ENCODE measurements around the gene LIMS1. TPM values are rescaled to one million over a fixed set of nuclear protein-coding genes. Genes with fewer than 3 reads are reported as not detected.
A peak's percentile ranks its signal among the peaks of the same experiment; 100 is the strongest.
"Not testable (repeated sequence)": the region's sequence is repeated elsewhere in the genome, so short reads cannot be mapped to it uniquely, and the experiment has no call there.

LIMS1 gene
- polyA plus RNA-seq, 1 donor: 47.3 TPM

GRCh38 chr2:108676522-108676921 is 142.3 kb downstream of the LIMS1 start:
- not testable (repeated sequence) for H3K9me3 ChIP-seq (ENCODE audit: control insufficient read depth, low read depth, low read length); H3K4me3 ChIP-seq (ENCODE audit: low read length); H3K27me3 ChIP-seq (ENCODE audit: control insufficient read depth, insufficient read depth, low read length); DNase-seq
- Histone ChIP-seq H3K36me3 (ENCODE audit: control insufficient read depth, insufficient read depth, low read length) (peaks cover 16% of the 10 kb centered on the region), H3K27ac (ENCODE audit: low read length) (peak overlapping the region; percentile 59), H3K4me1 (ENCODE audit: control insufficient read depth, insufficient read depth, low read length) (peaks cover 18% of the 10 kb centered on the region)
- no CpG with 5 or more reads among the region's 1 CpG for WGBS (ENCODE audit: insufficient coverage, low lambda C conversion rate)

GRCh38 chr2:108677239-108677744 is 143.0 kb downstream of the LIMS1 start:
- Histone ChIP-seq H3K36me3 (ENCODE audit: control insufficient read depth, insufficient read depth, low read length) (peaks cover 18% of the 10 kb centered on the region), H3K4me1 (ENCODE audit: control insufficient read depth, insufficient read depth, low read length) (peaks cover 18% of the 10 kb centered on the region), H3K27ac (ENCODE audit: low read length) (peak overlapping the region; percentile 75)
- peak in 1 of 2 donors; percentile 11 for DNase-seq
- WGBS (ENCODE audit: insufficient coverage, low lambda C conversion rate): no CpG with 5 or more reads among the region's 4 CpGs
- H3K4me3 ChIP-seq (ENCODE audit: low read length); H3K9me3 ChIP-seq (ENCODE audit: control insufficient read depth, low read depth, low read length); H3K27me3 ChIP-seq (ENCODE audit: control insufficient read depth, insufficient read depth, low read length): not testable (repeated sequence)

GRCh38 chr2:108678198-108678651 is 144.0 kb downstream of the LIMS1 start:
- no CpG with 5 or more reads among the region's 4 CpGs for WGBS (ENCODE audit: insufficient coverage, low lambda C conversion rate)
- not testable (repeated sequence) for H3K9me3 ChIP-seq (ENCODE audit: control insufficient read depth, low read depth, low read length); H3K27me3 ChIP-seq (ENCODE audit: control insufficient read depth, insufficient read depth, low read length); H3K4me3 ChIP-seq (ENCODE audit: low read length)
- H3K36me3 ChIP-seq (ENCODE audit: control insufficient read depth, insufficient read depth, low read length): peaks cover 15% of the 10 kb centered on the region
- peak overlapping the region; percentile 75 for H3K27ac ChIP-seq (ENCODE audit: low read length)
- DNase-seq: peak in 1 of 2 donors; percentile 65
- H3K4me1 ChIP-seq (ENCODE audit: control insufficient read depth, insufficient read depth, low read length): peaks cover 18% of the 10 kb centered on the region

- Histone ChIP-seq H3K36me3 (ENCODE audit: control insufficient read depth, insufficient read depth, low read length) (peaks cover 10% of the 10 kb centered on the region), H3K4me1 (ENCODE audit: control insufficient read depth, insufficient read depth, low read length) (peaks cover 14% of the 10 kb centered on the region)
- H3K4me3 ChIP-seq (ENCODE audit: low read length); DNase-seq; H3K27me3 ChIP-seq (ENCODE audit: control insufficient read depth, insufficient read depth, low read length); H3K9me3 ChIP-seq (ENCODE audit: control insufficient read depth, low read depth, low read length); H3K27ac ChIP-seq (ENCODE audit: low read length): not testable (repeated sequence)
- WGBS (ENCODE audit: insufficient coverage, low lambda C conversion rate): no CpG with 5 or more reads among the region's 2 CpGs
Observed at GRCh38 chr2:108680805-108681204, 146.5 kb downstream of the LIMS1 start.

GRCh38 chr2:108688818-108689756 is 154.8 kb downstream of the LIMS1 start:
- not testable (repeated sequence) for H3K36me3 ChIP-seq (ENCODE audit: control insufficient read depth, insufficient read depth, low read length); H3K27ac ChIP-seq (ENCODE audit: low read length); H3K4me3 ChIP-seq (ENCODE audit: low read length); H3K4me1 ChIP-seq (ENCODE audit: control insufficient read depth, insufficient read depth, low read length); H3K27me3 ChIP-seq (ENCODE audit: control insufficient read depth, insufficient read depth, low read length); H3K9me3 ChIP-seq (ENCODE audit: control insufficient read depth, low read depth, low read length)
- no CpG with 5 or more reads among the region's 15 CpGs for WGBS (ENCODE audit: insufficient coverage, low lambda C conversion rate)
- peak in 1 of 2 donors; percentile 12 for DNase-seq

GRCh38 chr2:108690001-108690400 is 155.7 kb downstream of the LIMS1 start:
- not testable (repeated sequence) for H3K4me1 ChIP-seq (ENCODE audit: control insufficient read depth, insufficient read depth, low read length); H3K9me3 ChIP-seq (ENCODE audit: control insufficient read depth, low read depth, low read length); H3K4me3 ChIP-seq (ENCODE audit: low read length); H3K27ac ChIP-seq (ENCODE audit: low read length); H3K36me3 ChIP-seq (ENCODE audit: control insufficient read depth, insufficient read depth, low read length); H3K27me3 ChIP-seq (ENCODE audit: control insufficient read depth, insufficient read depth, low read length)
- peak in 1 of 2 donors; percentile 31 for DNase-seq
- WGBS (ENCODE audit: insufficient coverage, low lambda C conversion rate): no CpG with 5 or more reads among the region's 1 CpG

GRCh38 chr2:108691447-108691846 is 157.2 kb downstream of the LIMS1 start:
- Histone ChIP-seq H3K4me1 (ENCODE audit: control insufficient read depth, insufficient read depth, low read length) (no peaks in the 10 kb centered on the region), H3K9me3 (ENCODE audit: control insufficient read depth, low read depth, low read length) (no peaks in the 10 kb centered on the region), H3K36me3 (ENCODE audit: control insufficient read depth, insufficient read depth, low read length) (no peaks in the 10 kb centered on the region), H3K27ac (ENCODE audit: low read length) (no peak overlapping the region), H3K4me3 (ENCODE audit: low read length) (no peak overlapping the region), H3K27me3 (ENCODE audit: control insufficient read depth, insufficient read depth, low read length) (no peaks in the 10 kb centered on the region)
- WGBS (ENCODE audit: insufficient coverage, low lambda C conversion rate): no CpG with 5 or more reads among the region's 7 CpGs
- DNase-seq: no peak

GRCh38 chr2:108701208-108701607 is 166.9 kb downstream of the LIMS1 start:
- H3K27me3 ChIP-seq (ENCODE audit: control insufficient read depth, insufficient read depth, low read length): no peaks in the 10 kb centered on the region
- no peak overlapping the region for H3K27ac ChIP-seq (ENCODE audit: low read length)
- WGBS (ENCODE audit: insufficient coverage, low lambda C conversion rate): 70% methylated on average over 2 of the region's 3 CpGs
- no peaks in the 10 kb centered on the region for H3K4me1 ChIP-seq (ENCODE audit: control insufficient read depth, insufficient read depth, low read length)
- H3K4me3 ChIP-seq (ENCODE audit: low read length): no peak overlapping the region
- no peaks in the 10 kb centered on the region for H3K36me3 ChIP-seq (ENCODE audit: control insufficient read depth, insufficient read depth, low read length)
- no peaks in the 10 kb centered on the region for H3K9me3 ChIP-seq (ENCODE audit: control insufficient read depth, low read depth, low read length)
- no peak for DNase-seq

GRCh38 chr2:108701806-108702205 is 167.5 kb downstream of the LIMS1 start:
- no CpG with 5 or more reads among the region's 2 CpGs for WGBS (ENCODE audit: insufficient coverage, low lambda C conversion rate)
- no peak for DNase-seq

GRCh38 chr2:108704871-108705270 is 170.6 kb downstream of the LIMS1 start:
- Histone ChIP-seq H3K9me3 (ENCODE audit: control insufficient read depth, low read depth, low read length) (peaks cover 3% of the 10 kb centered on the region), H3K4me3 (ENCODE audit: low read length) (no peak overlapping the region), H3K27me3 (ENCODE audit: control insufficient read depth, insufficient read depth, low read length) (no peaks in the 10 kb centered on the region), H3K36me3 (ENCODE audit: control insufficient read depth, insufficient read depth, low read length) (no peaks in the 10 kb centered on the region), H3K27ac (ENCODE audit: low read length) (no peak overlapping the region), H3K4me1 (ENCODE audit: control insufficient read depth, insufficient read depth, low read length) (no peaks in the 10 kb centered on the region)
- no peak for DNase-seq
- WGBS (ENCODE audit: insufficient coverage, low lambda C conversion rate): no CpG with 5 or more reads among the region's 1 CpG

More at GRCh38 chr2:108701806-108702205, 167.5 kb downstream of the LIMS1 start:
- Histone ChIP-seq H3K27me3 (ENCODE audit: control insufficient read depth, insufficient read depth, low read length) (no peaks in the 10 kb centered on the region), H3K4me1 (ENCODE audit: control insufficient read depth, insufficient read depth, low read length) (no peaks in the 10 kb centered on the region), H3K27ac (ENCODE audit: low read length) (no peak overlapping the region), H3K36me3 (ENCODE audit: control insufficient read depth, insufficient read depth, low read length) (no peaks in the 10 kb centered on the region), H3K4me3 (ENCODE audit: low read length) (no peak overlapping the region), H3K9me3 (ENCODE audit: control insufficient read depth, low read depth, low read length) (no peaks in the 10 kb centered on the region)

All from large intestine (tissue), 3 donors.